ENCODE results near the gene PDZD2.
A peak's percentile ranks its signal among the peaks of the same experiment; 100 is the strongest.
"Not testable (repeated sequence)": the region's sequence is repeated elsewhere in the genome, so short reads cannot be mapped to it uniquely, and the experiment has no call there.

The PDZD2 gene

GRCh38 chr5:31698673-31699072 is 59.7 kb downstream of the PDZD2 start:
- no peak for DNase-seq

DNA sequence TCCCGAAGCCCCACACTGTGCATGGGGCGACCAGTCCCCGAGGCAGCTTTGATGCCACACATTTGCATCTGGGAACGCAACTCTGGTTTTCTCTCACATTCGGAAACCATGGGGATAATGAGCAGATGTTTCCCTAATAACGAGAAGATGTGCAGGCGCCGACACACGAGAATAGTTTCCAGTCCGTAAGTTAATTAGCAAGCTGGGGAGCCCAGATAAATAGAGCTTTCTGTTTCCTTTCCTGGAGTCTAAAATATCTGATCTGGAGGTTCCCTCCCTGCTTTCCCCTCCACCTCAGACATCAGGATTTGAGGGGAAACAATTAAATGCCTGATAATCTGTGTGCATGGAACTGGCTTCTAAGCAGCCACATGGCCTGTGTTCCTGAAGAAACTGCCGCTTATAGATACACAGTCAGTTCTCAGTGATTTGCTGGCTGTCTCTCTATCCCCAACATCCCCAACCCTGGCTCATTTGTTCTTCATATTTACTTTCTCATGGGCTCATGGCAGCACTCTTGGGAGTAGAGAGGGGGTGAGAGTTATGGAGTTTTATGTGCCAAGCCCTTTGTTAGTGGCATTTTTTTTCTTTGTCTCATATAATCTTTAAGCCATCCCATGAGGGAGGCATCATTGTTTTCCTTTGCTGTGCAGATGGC is 62.8 kb downstream of the PDZD2 start:
- DNase-seq = no peak

- DNase-seq = peak; percentile 44
These were observed 63.8 kb downstream of the PDZD2 start for GRCh38 chr5:31702712-31703111.

GRCh38 chr5:31703757-31704156 is 64.8 kb downstream of the PDZD2 start:
- no peak for DNase-seq

DNA sequence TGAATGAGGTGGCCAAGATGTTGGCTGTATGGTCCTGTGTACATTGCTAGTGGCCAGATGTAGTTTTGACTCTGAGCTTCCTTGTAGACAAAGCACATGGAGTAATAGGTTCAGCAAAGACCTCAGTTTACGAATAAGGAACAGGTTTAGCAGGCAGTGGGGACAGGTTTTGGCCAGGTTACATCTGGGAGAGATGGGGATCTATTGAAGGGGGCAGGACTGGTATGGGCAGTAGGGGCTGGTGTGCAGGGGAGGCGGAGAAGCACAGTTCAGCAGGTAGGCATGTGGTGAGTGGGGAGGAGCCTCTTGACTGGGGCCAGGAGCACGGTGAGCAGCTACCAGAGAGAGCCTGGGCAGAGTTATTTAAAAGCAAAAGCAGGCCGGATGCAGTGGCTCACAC is 67.3 kb downstream of the PDZD2 start:
- no peak for DNase-seq

DNA sequence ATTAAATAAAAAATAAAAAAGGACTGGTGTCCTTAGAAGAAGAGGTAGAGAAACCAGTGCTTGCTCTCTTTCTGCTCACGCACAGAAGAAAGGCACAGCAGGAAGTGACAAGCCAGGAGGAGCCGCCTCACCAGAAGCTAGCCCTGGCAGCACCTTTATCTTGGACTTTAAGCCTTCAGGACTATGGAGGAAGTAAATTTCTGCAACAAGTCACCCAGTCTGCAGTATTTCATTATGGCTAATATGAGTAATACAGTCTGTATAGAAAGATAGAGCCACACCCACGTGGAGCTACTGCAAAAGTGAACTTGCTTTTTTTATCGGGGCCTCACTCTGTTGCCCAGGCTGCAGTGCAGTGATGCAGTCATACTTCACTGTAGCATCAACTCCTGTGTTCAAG is 68.4 kb downstream of the PDZD2 start:
- DNase-seq = no peak

DNA sequence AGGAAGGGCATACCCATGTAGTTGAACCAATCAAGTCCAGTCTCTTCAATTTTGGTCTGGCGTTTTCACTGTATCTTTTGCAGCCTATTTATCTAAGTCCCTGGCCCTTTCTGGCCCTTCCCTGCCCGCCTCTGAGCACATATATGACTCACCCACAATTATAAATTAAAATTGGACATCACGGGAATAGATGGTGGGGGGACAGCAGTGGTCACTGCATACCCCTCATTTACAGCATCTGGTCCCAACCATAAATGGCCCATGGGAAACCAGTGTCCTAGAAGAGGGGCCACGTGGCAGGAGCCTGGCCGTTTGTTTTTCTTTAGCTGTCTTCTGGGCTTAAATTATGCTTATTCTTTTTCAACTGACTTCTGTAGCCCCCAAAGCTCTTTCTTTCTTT is 69.2 kb downstream of the PDZD2 start:
- DNase-seq = no peak

DNA sequence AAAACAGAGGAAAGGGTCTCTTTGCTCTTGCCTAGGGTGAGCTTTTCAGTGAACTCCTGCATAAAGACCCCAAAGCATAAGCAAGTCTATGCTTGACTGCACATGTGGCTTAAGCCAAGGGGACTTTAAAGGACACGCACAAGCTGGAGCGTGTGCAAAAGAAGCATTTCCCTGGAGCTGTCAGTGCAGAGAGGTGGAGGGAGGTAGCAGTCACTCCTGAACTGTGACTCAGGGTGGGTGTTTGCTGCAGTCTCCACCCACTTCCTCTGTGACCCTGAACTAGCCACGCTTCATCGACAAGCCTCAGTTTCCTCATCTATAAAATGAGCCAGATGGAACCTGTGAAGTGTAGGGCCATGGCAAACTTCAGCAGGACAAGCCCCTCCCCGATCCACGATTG is 72.4 kb downstream of the PDZD2 start:
- no peak for DNase-seq

DNA sequence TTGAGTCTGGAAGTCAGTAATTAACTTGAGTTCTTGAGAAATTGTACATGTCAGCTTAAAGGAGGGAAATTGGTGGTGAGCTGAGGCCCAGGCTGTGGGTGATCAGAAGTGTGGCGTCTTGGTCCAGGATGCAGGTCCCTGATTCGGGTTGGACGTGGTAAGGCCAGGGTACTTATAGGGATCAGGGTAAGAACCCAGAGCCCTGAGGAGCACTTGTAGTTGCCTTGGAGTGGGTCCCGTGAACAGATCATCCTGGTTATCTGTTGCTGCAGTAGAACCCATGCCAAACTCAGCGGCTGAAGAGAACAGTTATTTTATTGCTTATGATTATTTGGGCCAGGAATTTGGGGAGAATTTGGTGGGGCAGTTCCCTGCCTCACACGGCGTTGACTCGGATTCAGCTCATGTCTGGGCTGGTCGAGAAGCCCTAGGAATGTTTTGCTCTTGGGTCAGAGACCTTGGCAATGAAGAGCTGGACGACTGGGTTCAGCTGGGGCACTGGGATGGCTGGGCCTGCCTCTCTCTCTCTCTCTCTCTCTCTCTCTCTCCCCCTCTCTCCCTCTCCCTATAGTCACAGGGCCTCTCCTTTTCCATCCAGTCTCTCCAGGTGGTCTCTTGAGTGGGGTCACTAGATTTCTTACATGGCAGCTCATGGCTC is 73.1 kb downstream of the PDZD2 start:
- no peak for DNase-seq

DNA sequence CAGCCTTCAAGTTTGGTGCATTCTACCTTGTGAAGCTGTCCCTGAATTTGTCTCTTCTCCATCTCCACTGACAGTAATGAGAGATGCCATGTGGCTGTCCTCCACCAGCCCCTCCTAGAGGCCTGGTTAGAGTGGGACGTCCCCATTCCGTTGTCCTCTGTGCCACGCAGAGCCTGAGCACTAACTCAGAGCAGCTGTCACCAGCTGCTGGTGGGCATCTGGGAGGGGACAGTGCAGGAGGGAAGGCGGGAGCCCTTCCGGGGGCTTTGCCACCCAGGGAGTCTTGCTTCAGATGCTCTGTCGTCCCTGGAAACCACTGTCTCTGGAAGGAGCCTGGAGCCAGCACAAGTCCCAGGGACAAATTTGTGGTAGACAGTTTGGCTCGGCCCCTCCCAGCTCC is 78.6 kb downstream of the PDZD2 start:
- peak; percentile 63 for DNase-seq

DNA sequence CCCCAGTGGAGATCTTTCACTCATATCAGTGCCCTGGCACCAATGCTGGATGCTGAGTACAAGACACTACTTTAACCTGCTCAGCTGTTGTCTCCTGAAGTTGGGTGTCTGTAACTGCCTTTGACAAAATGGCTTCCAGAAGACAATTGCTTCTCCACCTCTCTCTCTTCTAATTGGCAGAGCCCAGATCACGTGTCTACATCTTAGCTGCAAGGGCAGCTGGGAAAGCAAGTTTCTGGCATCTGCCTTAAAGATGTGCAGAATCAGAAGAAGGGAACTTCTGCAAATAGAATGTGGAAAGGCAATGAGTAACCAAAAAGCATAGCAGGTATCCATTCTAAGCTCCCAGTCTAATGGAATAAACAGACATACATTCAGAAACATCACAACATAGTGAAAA is 81.1 kb downstream of the PDZD2 start:
- no peak for DNase-seq

- DNase-seq = no peak
These were observed 81.9 kb downstream of the PDZD2 start for GRCh38 chr5:31720811-31721345.

DNA sequence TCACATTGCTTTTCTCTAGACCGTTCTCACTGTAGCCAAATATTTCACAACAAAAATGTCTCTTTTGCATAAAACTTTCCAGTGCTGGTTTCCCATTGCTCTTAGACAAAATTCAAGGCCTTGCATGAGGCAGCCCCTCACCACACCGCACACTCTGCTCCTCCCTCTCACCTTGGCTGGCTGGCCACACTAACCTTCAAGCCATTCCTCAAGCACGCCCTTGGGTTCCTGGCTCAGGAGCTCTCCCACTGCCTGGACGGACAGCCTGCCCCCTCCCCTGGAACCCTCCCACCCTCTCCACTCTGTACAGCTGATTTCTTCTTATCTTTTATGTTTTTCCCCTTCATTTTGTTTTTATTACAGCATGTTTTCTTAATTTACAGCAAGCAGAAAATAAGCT is 83.2 kb downstream of the PDZD2 start:
- DNase-seq = no peak

DNA sequence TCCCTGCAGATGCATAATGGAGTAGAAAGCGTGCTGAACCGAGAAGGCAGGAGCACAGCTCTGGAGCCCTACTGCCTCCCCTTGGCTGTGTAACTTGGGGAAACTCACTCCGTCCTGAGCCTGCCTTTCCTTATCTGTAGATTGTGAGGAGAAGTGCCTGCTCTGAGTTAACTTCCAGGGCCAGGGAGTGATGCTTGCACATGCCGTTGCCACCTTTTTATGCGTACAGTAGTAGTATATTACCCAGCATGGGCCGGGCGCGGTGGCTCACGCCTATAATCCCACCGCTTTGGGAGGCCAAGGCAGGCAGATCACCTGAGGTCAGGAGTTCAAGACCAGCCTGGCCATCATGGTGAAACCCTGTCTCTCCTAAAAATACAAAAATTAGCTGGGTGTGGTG is 87.1 kb downstream of the PDZD2 start:
- DNase-seq = no peak

- no peak for DNase-seq
These were observed 88.0 kb downstream of the PDZD2 start for GRCh38 chr5:31726952-31727351.

- DNase-seq = no peak
These were observed 89.1 kb downstream of the PDZD2 start for GRCh38 chr5:31728039-31728438.

GRCh38 chr5:31728806-31729205 is 89.9 kb downstream of the PDZD2 start:
- DNase-seq = not testable (repeated sequence)

DNA sequence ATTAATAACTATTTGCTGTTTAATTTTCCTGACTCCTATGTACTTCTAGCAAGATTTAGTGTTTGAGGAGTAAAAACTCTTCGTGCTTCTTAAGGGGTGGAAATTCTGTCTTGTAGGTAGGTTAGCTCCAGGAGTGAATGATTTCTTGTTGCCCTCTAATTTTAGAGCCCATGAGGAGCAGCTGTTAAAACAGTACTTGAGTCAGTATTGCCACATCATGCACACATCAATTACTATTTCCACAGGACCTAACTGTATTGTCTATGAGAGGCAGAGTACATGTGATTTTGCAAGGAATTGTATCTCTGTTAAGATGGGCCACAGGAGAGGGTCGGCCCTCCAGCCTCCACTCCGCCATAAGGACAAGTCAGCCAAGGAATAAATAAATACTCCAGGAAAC is 91.2 kb downstream of the PDZD2 start:
- DNase-seq = no peak

- DNase-seq = no peak
These were observed 92.1 kb downstream of the PDZD2 start for GRCh38 chr5:31731016-31731415.

DNA sequence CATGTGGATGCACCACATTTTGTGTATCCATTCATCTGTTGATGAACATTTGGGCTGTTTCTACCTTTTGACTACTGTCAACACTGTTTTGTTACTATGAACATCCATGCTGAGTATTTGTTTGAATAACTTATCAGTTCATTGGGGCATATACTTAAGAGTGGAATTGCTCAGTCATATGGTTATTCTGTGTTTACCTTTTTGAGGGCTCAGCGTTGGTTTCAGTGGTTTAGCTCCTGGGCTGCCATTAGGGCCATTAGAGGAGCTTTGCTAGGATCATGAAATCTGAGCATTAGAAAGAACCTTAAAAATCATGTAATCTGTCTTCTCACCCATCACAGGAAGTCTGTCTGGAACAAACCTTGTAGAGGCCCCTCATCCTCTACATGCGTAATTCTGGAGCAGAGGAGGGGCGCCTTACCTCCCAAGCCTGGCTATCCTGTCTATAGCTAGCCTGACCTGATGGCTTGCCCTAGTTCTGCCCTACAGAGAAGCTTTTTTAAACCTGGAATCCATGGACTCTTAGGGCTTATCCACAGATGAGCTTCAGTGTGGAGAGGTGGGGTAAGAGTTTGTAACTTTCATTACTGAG is 92.9 kb downstream of the PDZD2 start:
- DNase-seq = no peak

GRCh38 chr5:31732821-31733220 is 93.9 kb downstream of the PDZD2 start:
- not testable (repeated sequence) for DNase-seq

DNA sequence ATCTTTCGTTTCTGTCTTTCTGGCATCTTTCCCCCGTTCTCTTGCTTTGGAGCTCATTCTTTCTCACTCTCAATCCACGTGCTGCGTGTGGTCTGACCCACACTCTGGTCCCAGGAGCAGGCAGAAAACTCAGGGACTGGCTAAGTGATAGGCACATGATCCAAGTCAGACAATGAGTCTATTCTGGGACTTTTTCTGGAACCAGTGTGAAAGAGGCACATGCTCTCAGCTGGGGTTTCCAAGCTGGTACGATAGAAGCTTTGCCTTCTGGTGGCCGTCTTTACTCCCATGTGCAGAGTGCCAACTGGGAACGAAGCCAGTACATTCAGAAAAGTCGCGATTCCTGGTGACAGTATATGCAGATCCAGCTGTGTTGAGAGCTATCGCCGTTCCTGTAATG is 94.4 kb downstream of the PDZD2 start:
- DNase-seq = no peak

DNA sequence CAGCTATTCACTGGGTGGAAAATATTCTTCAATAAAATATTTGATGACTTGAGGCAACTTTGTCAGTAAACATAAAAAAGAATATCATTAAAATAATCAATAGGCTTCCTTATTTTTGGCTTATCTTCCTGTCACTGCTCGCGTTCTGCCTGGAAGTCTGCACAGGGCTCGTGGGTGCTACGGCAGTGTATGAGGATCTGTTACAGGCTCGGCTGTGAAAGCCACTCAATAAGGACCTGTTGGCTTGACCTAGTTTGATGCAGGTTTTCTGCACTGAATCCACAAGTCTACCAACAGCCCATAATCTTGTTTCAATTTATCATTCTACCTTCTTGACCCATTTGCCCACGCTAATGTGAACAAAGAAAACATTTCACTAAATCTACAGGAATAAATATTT is 97.2 kb downstream of the PDZD2 start:
- DNase-seq = no peak

DNA sequence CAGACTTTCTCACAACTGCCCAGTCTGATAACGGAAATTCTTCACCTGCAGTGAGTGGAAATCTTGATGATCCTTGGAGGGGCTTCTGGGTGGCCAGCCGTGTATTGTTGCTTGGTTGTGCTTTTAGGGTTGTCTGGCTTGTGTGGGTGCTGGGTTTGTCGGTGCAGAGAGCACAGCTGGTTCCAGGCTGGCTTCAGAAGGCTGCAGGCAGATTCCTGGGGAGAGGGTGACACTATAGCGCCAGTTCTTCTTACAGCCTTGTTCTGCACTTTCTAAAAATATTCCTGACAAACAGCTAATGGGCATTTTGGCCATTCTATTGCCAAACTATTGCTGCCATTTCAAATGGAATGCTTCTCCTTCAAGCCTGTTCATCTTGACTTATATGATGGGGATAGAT is 99.3 kb downstream of the PDZD2 start:
- no peak for DNase-seq
